ENCODE data around the gene UBXN4. TPM values are rescaled to one million over a fixed set of nuclear protein-coding genes. Genes with fewer than 3 reads are reported as not detected.
"Not testable (repeated sequence)": the region's sequence is repeated elsewhere in the genome, so short reads cannot be mapped to it uniquely, and the experiment has no call there.

UBXN4 gene
- total RNA-seq, result 100 to 1,000 TPM in 1 of 3 donors, 10 to 100 TPM in 2; 70.2 to 101 (median 89.1) TPM

GRCh38 chr2:135741395-135742324 lies at the start of gene UBXN4:
UBXN4 (plus strand) TSS chr2:135741855; CDS start chr2:135741930, 75 bp downstream.
- Histone ChIP-seq H3K36me3 (no peaks in the 10 kb centered on the region), H3K4me1 (no peaks in the 10 kb centered on the region), H3K27ac (peak within 1 kb of the TSS; percentile 100), H3K9me3 (no peaks in the 10 kb centered on the region), H3K4me3 (peak within 1 kb of the TSS; percentile 96 to 99 (median 96)), H3K27me3 (no peaks in the 10 kb centered on the region)
- DNase-seq (ENCODE audit: low spot score in 2 of 2), result peak; percentile 95 to 98
- TF ChIP-seq POLR2AphosphoS5 (IDR thresholded peaks at IDR 0.05), result peak; percentile 88 to 94 (median 92)
- TF ChIP-seq CTCF (IDR thresholded peaks at IDR 0.05), result peak in 2 of 3 donors; percentile 9 to 18
- TF ChIP-seq POLR2A (IDR thresholded peaks at IDR 0.05), result peak; percentile 82
- intact Hi-C loops (cut with DNase I; ENCODE audit: low total_unique reads), result no loop called here

GRCh38 chr2:135694711-135695110 lies 46.9 kb upstream of the UBXN4 start:
- no peak overlapping the region for H3K4me3 ChIP-seq
- TF ChIP-seq POLR2A (IDR thresholded peaks at IDR 0.05) (no peak), POLR2AphosphoS5 (IDR thresholded peaks at IDR 0.05) (no peak), CTCF (IDR thresholded peaks at IDR 0.05) (no peak)
- H3K27me3 ChIP-seq, result no peaks in the 10 kb centered on the region
- no peak overlapping the region for H3K27ac ChIP-seq
- H3K36me3 ChIP-seq, result no peaks in the 10 kb centered on the region
- no peaks in the 10 kb centered on the region for H3K9me3 ChIP-seq
- intact Hi-C loops (cut with DNase I; ENCODE audit: low total_unique reads), result no loop called here
- no peak for DNase-seq (ENCODE audit: low spot score in 2 of 2)
- H3K4me1 ChIP-seq, result no peaks in the 10 kb centered on the region

- Histone ChIP-seq H3K36me3 (no peaks in the 10 kb centered on the region), H3K4me3 (no peak overlapping the region), H3K27ac (no peak overlapping the region), H3K9me3 (no peaks in the 10 kb centered on the region), H3K27me3 (no peaks in the 10 kb centered on the region), H3K4me1 (no peaks in the 10 kb centered on the region)
- TF ChIP-seq POLR2AphosphoS5 (IDR thresholded peaks at IDR 0.05) (no peak), CTCF (IDR thresholded peaks at IDR 0.05) (no peak), POLR2A (IDR thresholded peaks at IDR 0.05) (no peak)
- no peak for DNase-seq (ENCODE audit: low spot score in 2 of 2)
- intact Hi-C loops (cut with DNase I; ENCODE audit: low total_unique reads), result no loop called here
These were observed 42.8 kb upstream of the UBXN4 start for GRCh38 chr2:135698838-135699237.

- intact Hi-C loops (cut with DNase I; ENCODE audit: low total_unique reads), result no loop called here
- Histone ChIP-seq H3K4me3 (no peak overlapping the region), H3K27me3 (no peaks in the 10 kb centered on the region), H3K9me3 (no peaks in the 10 kb centered on the region), H3K27ac (no peak overlapping the region), H3K4me1 (no peaks in the 10 kb centered on the region), H3K36me3 (no peaks in the 10 kb centered on the region)
- TF ChIP-seq POLR2AphosphoS5 (IDR thresholded peaks at IDR 0.05), result no peak
- no peak for TF ChIP-seq POLR2A (IDR thresholded peaks at IDR 0.05)
- TF ChIP-seq CTCF (IDR thresholded peaks at IDR 0.05), result no peak
- no peak for DNase-seq (ENCODE audit: low spot score in 2 of 2)
These were observed 40.2 kb upstream of the UBXN4 start for GRCh38 chr2:135701442-135701841.

GRCh38 chr2:135703300-135703699 lies 38.4 kb upstream of the UBXN4 start:
- no peaks in the 10 kb centered on the region for H3K9me3 ChIP-seq
- DNase-seq (ENCODE audit: low spot score in 2 of 2), result no peak
- no peak for TF ChIP-seq CTCF (IDR thresholded peaks at IDR 0.05)
- TF ChIP-seq POLR2A (IDR thresholded peaks at IDR 0.05), result no peak
- TF ChIP-seq POLR2AphosphoS5 (IDR thresholded peaks at IDR 0.05), result no peak
- H3K4me1 ChIP-seq, result no peaks in the 10 kb centered on the region
- no peak overlapping the region for H3K27ac ChIP-seq
- intact Hi-C loops (cut with DNase I; ENCODE audit: low total_unique reads), result no loop called here
- no peaks in the 10 kb centered on the region for H3K36me3 ChIP-seq
- H3K4me3 ChIP-seq, result no peak overlapping the region
- H3K27me3 ChIP-seq, result no peaks in the 10 kb centered on the region

- H3K9me3 ChIP-seq; H3K27me3 ChIP-seq; intact Hi-C loops (cut with DNase I; ENCODE audit: low total_unique reads); DNase-seq (ENCODE audit: low spot score in 2 of 2); H3K27ac ChIP-seq; H3K36me3 ChIP-seq; H3K4me3 ChIP-seq; H3K4me1 ChIP-seq: not testable (repeated sequence)
These were observed 37.6 kb upstream of the UBXN4 start for GRCh38 chr2:135704075-135704474.
